ENCODE measurements around the gene CLN3. TPM values are rescaled to one million over a fixed set of nuclear protein-coding genes. Genes with fewer than 3 reads are reported as not detected.

CLN3 gene
- total and polyA plus RNA-seq, 2 of the 13 experiments (the other 11 are each of a cell fraction or from before 2014, with no cell fraction given): 23.4 to 46.8 TPM

- peak; percentile 89 for TF ChIP-seq ZNF503 (CRISPR knock-in tag; IDR thresholded peaks at IDR 0.05)
- TF ChIP-seq ZNF160 (CRISPR knock-in tag; IDR thresholded peaks at IDR 0.05): peak; percentile 44
- TF ChIP-seq ZNF609 (CRISPR knock-in tag; IDR thresholded peaks at IDR 0.05; ENCODE audit: borderline replicate concordance): peak; percentile 93
- peak; percentile 56; the same call in 1 of the 2 replicates for TF ChIP-seq KMT2B (CRISPR knock-in tag; IDR thresholded peaks at IDR 0.05)
- no peak for TF ChIP-seq KLF15 (CRISPR knock-in tag; IDR thresholded peaks at IDR 0.05; ENCODE audit: borderline replicate concordance)
- peak; percentile 90 for TF ChIP-seq KDM3A (CRISPR knock-in tag; IDR thresholded peaks at IDR 0.05; ENCODE audit: low read depth)
- TF ChIP-seq SSRP1 (CRISPR knock-in tag; IDR thresholded peaks at IDR 0.05): peak; percentile 81; the same call in 1 of the 2 replicates
- peak; percentile 72; the same call in 1 of the 2 replicates for TF ChIP-seq ZNF543 (CRISPR knock-in tag; IDR thresholded peaks at IDR 0.05)
- TF ChIP-seq ZBTB46 (CRISPR knock-in tag; IDR thresholded peaks at IDR 0.05; ENCODE audit: borderline replicate concordance): no peak
- TF ChIP-seq TP53 (CRISPR knock-in tag; conservative IDR thresholded peaks at IDR 0.05): no peak; the same call in 1 of the 2 replicates
- TF ChIP-seq ZBTB21 (CRISPR knock-in tag; IDR thresholded peaks at IDR 0.05): 0 out of 2 replicates have a peak, but pooled peaks have one; percentile 44
- peak; percentile 93 for TF ChIP-seq ZBTB10 (CRISPR knock-in tag; IDR thresholded peaks at IDR 0.05; ENCODE audit: borderline replicate concordance)
- TF ChIP-seq ZNF333 (CRISPR knock-in tag; IDR thresholded peaks at IDR 0.05; ENCODE audit: borderline replicate concordance): no peak
- no peak; the same call in 1 of the 2 replicates for TF ChIP-seq ZNF724P (CRISPR knock-in tag; IDR thresholded peaks at IDR 0.05; ENCODE audit: borderline replicate concordance)
- peak; percentile 68 for TF ChIP-seq ARNTL (CRISPR knock-in tag; IDR thresholded peaks at IDR 0.05)
These were observed 34.6 kb upstream of the CLN3 start (continued) for GRCh38 chr16:28526201-28527099.

Data from HepG2 (cell line).